Activated naive CD4-positive, alpha-beta T cell treated with anti-CD3 and anti-CD28 coated beads, Interleukin-2, amount 50 U/mL, for 72 hours (primary cell): ENCODE measurements around the gene EMC8. TPM values are rescaled to one million over a fixed set of nuclear protein-coding genes. Genes with fewer than 3 reads are reported as not detected.

ENCODE experiments used
- ATAC-seq, 2 donors: fragments of 150-1000 bp; cut with Tn5 transposase; 2 replicates each; pipeline ENCODE4 v1.10.0; 2021; ENCODE audit warnings: mild to moderate bottlenecking in 2 of 2, moderate library complexity in 2 of 2
- DNase-seq, 2 donors: peaks; one replicate each; pipeline ENCODE4 v3.0.0; 2021 to 2022; ENCODE audit warnings: low spot score in 2 of 2
- H3K27ac Mint-ChIP-seq, 2 donors: one replicate each; pipeline ENCODE4 v1.8.0; 2022; ENCODE audit warnings: mild to moderate bottlenecking in 2 of 2, mixed read lengths in 2 of 2
- H3K36me3 Mint-ChIP-seq, 2 donors: one replicate each; pipeline ENCODE4 v1.8.0; 2022; ENCODE audit warnings: mixed read lengths in 2 of 2
- H3K9me3 Mint-ChIP-seq, 2 donors: one replicate each; pipeline ENCODE4 v1.8.0; 2022; ENCODE audit warnings: mixed read lengths in 2 of 2
- total RNA-seq, 2 donors: library from RNA; stranded (reverse); gene quantifications; one replicate each; pipeline ENCODE4 v1.2.3, GENCODE V29; 2022

Gene EMC8
- 10 to 100 TPM; 31.0 to 38.6 TPM for total RNA-seq

GRCh38 chr16:85799497-85800320 lies at the start of gene EMC8, which contains the start of gene COX4I1:
TSS of gene EMC8 (minus strand) at chr16:85799544. CDS start at chr16:85799295, 249 bp downstream.
TSS of gene COX4I1 (plus strand) at chr16:85799695. CDS start at chr16:85801206, 1,511 bp downstream.
- H3K36me3 Mint-ChIP-seq, result peaks cover 33 to 47% of the 10 kb centered on the region in 2 donors
- DNase-seq (peak; percentile 90 to 93), ATAC-seq (peak; percentile 91 to 96)
- no peaks in the 10 kb centered on the region for H3K9me3 Mint-ChIP-seq
- H3K27ac Mint-ChIP-seq, result peak within 1 kb of the TSS; percentile 88 to 96

- ATAC-seq (no peak), DNase-seq (no peak)
- no peaks in the 10 kb centered on the region for H3K9me3 Mint-ChIP-seq
- H3K36me3 Mint-ChIP-seq, result no peaks in the 10 kb centered on the region
- H3K27ac Mint-ChIP-seq, result no peak overlapping the region
Measured at GRCh38 chr16:85848986-85849385, 49.6 kb upstream of the EMC8 start.

- DNase-seq, result no peak
- peak overlapping the region in 1 of 2 donors; percentile 24 for H3K27ac Mint-ChIP-seq
- no peak for ATAC-seq
- no peaks in the 10 kb centered on the region for H3K36me3 Mint-ChIP-seq
- H3K9me3 Mint-ChIP-seq, result peaks cover 0 to 5% of the 10 kb centered on the region in 2 donors
Measured at GRCh38 chr16:85847681-85848601, 48.6 kb upstream of the EMC8 start.

- DNase-seq (no peak), ATAC-seq (no peak)
- H3K9me3 Mint-ChIP-seq, result peaks cover 0 to 5% of the 10 kb centered on the region in 2 donors
- no peak overlapping the region for H3K27ac Mint-ChIP-seq
- H3K36me3 Mint-ChIP-seq, result no peaks in the 10 kb centered on the region
Measured at GRCh38 chr16:85847036-85847435, 47.7 kb upstream of the EMC8 start.

GRCh38 chr16:85846461-85846860 lies 47.1 kb upstream of the EMC8 start:
- peaks cover 0 to 5% of the 10 kb centered on the region in 2 donors for H3K9me3 Mint-ChIP-seq
- no peaks in the 10 kb centered on the region for H3K36me3 Mint-ChIP-seq
- DNase-seq (no peak), ATAC-seq (no peak)
- H3K27ac Mint-ChIP-seq, result no peak overlapping the region

- ATAC-seq, result no peak
- Mint-ChIP-seq H3K9me3 (peaks cover 0 to 5% of the 10 kb centered on the region in 2 donors), H3K36me3 (no peaks in the 10 kb centered on the region), H3K27ac (no peak overlapping the region)
- no peak for DNase-seq
Measured at GRCh38 chr16:85845266-85845665, 45.9 kb upstream of the EMC8 start.

GRCh38 chr16:85844786-85845185 lies 45.4 kb upstream of the EMC8 start:
- Mint-ChIP-seq H3K27ac (no peak overlapping the region), H3K36me3 (no peaks in the 10 kb centered on the region), H3K9me3 (peaks cover 0 to 5% of the 10 kb centered on the region in 2 donors)
- ATAC-seq, result no peak
- no peak for DNase-seq

GRCh38 chr16:85844169-85844481 lies 44.8 kb upstream of the EMC8 start:
- Mint-ChIP-seq H3K27ac (no peak overlapping the region), H3K9me3 (peaks cover 0 to 5% of the 10 kb centered on the region in 2 donors), H3K36me3 (no peaks in the 10 kb centered on the region)
- no peak for ATAC-seq
- DNase-seq, result no peak

GRCh38 chr16:85843471-85844168 lies 44.3 kb upstream of the EMC8 start:
- H3K9me3 Mint-ChIP-seq, result peaks cover 0 to 5% of the 10 kb centered on the region in 2 donors
- DNase-seq (no peak), ATAC-seq (no peak)
- no peaks in the 10 kb centered on the region for H3K36me3 Mint-ChIP-seq
- H3K27ac Mint-ChIP-seq, result no peak overlapping the region

- no peaks in the 10 kb centered on the region for H3K36me3 Mint-ChIP-seq
- H3K27ac Mint-ChIP-seq, result no peak overlapping the region
- H3K9me3 Mint-ChIP-seq, result peaks cover 0 to 5% of the 10 kb centered on the region in 2 donors
- no peak for ATAC-seq
- DNase-seq, result no peak
Measured at GRCh38 chr16:85842848-85843247, 43.5 kb upstream of the EMC8 start.

- no peak overlapping the region for H3K27ac Mint-ChIP-seq
- DNase-seq (no peak), ATAC-seq (no peak)
- peaks cover 0 to 5% of the 10 kb centered on the region in 2 donors for H3K9me3 Mint-ChIP-seq
- no peaks in the 10 kb centered on the region for H3K36me3 Mint-ChIP-seq
Measured at GRCh38 chr16:85842435-85842834, 43.1 kb upstream of the EMC8 start.

- H3K9me3 Mint-ChIP-seq, result peaks cover 0 to 5% of the 10 kb centered on the region in 2 donors
- H3K36me3 Mint-ChIP-seq, result no peaks in the 10 kb centered on the region
- H3K27ac Mint-ChIP-seq, result no peak overlapping the region
- ATAC-seq, result no peak
- no peak for DNase-seq
Measured at GRCh38 chr16:85840801-85841200, 41.5 kb upstream of the EMC8 start.

- H3K9me3 Mint-ChIP-seq, result peaks cover 0 to 5% of the 10 kb centered on the region in 2 donors
Measured at GRCh38 chr16:85840395-85840794, 41.1 kb upstream of the EMC8 start.

GRCh38 chr16:85839681-85840240 lies 40.4 kb upstream of the EMC8 start:
- H3K36me3 Mint-ChIP-seq, result no peaks in the 10 kb centered on the region
- DNase-seq (no peak), ATAC-seq (no peak)
- no peak overlapping the region for H3K27ac Mint-ChIP-seq
- H3K9me3 Mint-ChIP-seq, result peaks cover 0 to 5% of the 10 kb centered on the region in 2 donors

More at GRCh38 chr16:85840395-85840794, 41.1 kb upstream of the EMC8 start:
- Mint-ChIP-seq H3K27ac (no peak overlapping the region), H3K36me3 (no peaks in the 10 kb centered on the region)
- no peak for ATAC-seq
- no peak for DNase-seq

- Mint-ChIP-seq H3K36me3 (no peaks in the 10 kb centered on the region), H3K27ac (no peak overlapping the region), H3K9me3 (peaks cover 0 to 5% of the 10 kb centered on the region in 2 donors)
- no peak for ATAC-seq
- DNase-seq, result no peak
Measured at GRCh38 chr16:85838876-85839585, 39.7 kb upstream of the EMC8 start.

- Mint-ChIP-seq H3K27ac (no peak overlapping the region), H3K9me3 (no peaks in the 10 kb centered on the region), H3K36me3 (peaks cover 0 to 4% of the 10 kb centered on the region in 2 donors)
- DNase-seq (no peak), ATAC-seq (no peak)
Measured at GRCh38 chr16:85838381-85838780, 39.0 kb upstream of the EMC8 start.
